HG03571 (cell line): ENCODE measurements around the gene ATAD2B.
A peak's percentile ranks its signal among the peaks of the same experiment; 100 is the strongest.

Source experiments
- ATAC-seq: cut with Tn5 transposase; IDR thresholded peaks from one replicate; pipeline ENCODE4 v1.9.1; 2021; ENCODE audit not compliant: unreplicated experiment

The ATAD2B gene

GRCh38 chr2:23915327-23915726 is 11.6 kb downstream of the ATAD2B start:
- no peak for ATAC-seq

GRCh38 chr2:23912054-23912453 is 14.9 kb downstream of the ATAD2B start:
- ATAC-seq, result no peak

DNA sequence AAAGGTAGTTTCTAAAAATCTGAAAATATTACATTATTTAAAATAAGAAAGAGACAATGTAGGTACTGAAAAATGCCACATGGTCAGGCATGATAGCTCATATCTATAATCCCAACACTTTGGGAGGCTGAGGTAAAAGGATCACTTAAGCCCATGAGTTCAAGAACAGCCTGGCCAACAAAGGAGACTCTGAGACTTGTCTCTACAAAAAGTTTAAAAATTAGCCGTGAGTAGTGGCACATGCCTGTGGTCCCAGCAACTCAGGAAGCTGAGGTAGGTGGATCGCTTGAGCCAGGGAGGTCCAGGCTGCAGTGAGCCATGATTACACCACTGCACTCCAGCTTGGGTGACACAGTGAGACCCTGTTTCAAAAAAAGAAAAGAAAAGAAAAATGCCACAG is 21.8 kb downstream of the ATAD2B start:
- ATAC-seq, result no peak

- no peak for ATAC-seq
Observed at GRCh38 chr2:23904692-23905091, 22.2 kb downstream of the ATAD2B start.

- no peak for ATAC-seq
Observed at GRCh38 chr2:23904215-23904614, 22.7 kb downstream of the ATAD2B start.

- ATAC-seq, result no peak
Observed at GRCh38 chr2:23903034-23903433, 23.9 kb downstream of the ATAD2B start.

DNA sequence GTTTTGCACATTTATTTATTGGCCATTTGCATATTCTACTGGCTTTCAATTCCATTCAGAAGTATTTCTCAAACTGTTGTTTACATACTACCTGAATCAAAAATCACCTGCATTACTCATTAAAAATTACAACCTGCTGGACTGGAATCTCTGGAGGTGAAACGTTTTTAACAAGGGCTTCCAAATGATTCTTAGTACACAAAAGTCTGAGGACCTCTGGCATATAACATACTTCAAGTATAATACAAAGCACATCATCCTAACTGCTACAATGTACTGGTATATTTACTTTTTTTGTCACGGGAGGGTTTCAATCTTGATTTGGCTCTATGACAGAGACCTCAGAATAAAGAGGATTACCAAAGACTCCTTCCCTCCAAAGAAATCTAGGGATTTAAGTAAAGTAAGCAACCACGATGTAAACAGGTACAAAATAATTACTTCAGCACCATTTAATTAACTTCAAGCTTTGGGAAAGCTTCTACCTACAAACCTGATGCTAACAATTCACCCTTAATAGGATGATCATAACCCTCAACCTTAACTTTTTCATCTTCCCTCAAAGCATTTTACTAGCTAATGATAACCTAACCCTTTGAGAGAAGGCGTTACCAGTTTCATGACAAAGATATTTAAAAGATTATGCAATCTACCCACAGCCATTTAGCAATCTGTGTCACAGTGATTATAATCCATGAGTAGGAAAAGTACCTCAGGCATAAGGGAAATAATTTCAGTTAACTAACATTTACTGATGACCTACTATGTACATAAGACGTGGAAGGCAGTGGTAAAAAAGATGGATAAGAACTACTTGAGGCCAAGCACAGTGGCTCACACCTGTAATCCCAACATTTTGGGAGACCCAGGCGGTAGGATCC is 24.7 kb downstream of the ATAD2B start:
- no peak for ATAC-seq

- ATAC-seq, result no peak
Observed at GRCh38 chr2:23900541-23901322, 26.2 kb downstream of the ATAD2B start.

DNA sequence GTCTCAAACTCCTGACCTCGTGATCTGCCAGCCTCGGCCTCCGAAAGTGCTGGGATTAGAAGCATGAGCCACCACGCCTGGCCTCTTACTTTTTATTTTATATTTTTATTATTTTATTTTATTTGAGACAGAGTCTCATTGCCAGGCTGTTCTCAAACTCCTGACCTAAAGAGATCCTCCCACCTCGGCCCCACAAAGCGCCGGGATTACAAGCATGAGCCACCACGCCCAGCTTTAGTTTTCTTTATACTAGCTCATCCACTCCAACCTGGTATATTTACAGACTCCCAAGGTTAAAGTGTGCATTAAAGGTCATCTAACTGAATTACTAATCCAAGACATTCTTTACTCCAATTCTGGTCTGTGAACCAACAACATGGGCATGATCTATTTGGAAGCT is 26.8 kb downstream of the ATAD2B start:
- ATAC-seq, result no peak

DNA sequence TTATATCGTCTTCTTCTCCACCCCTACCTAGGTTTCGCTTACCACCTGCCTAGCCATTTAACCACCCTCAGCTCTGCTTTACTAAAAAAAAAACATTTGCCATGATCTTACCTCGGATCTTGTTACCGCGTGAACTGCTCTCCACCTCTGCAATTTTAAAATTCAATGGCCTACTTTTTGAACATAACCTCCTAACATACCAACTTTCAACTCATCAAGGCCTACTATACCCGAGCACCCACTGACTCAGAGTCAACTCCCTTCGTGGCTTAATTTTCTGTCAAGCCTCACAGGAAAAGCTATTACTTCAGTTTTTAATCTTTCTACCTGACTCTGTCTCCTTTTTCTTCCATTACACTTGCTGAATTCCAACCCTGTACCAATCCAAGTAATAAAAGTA is 55.7 kb downstream of the ATAD2B start:
- ATAC-seq, result no peak

DNA sequence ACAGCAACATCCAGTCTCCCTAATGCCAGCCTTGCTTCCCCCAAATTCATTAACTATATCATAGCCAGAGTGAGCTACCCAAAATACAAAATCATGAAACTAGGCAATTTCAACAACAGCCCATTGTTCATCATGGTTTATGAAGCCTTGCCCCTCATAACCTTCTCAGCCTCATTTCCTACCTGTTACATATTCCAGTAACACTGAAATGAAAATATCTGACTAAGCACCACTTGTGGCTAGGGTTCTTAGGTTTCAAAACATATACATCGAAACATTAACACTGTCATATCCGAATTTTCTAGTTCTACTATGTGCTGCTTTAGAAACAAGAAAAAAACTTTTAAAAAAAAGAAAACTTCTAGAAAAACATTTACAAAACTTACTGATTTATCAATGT is 59.5 kb downstream of the ATAD2B start:
- ATAC-seq, result no peak

- ATAC-seq, result no peak
Observed at GRCh38 chr2:23862716-23863426, 64.1 kb downstream of the ATAD2B start.

GRCh38 chr2:23861952-23862351 is 65.0 kb downstream of the ATAD2B start:
- no peak for ATAC-seq

DNA sequence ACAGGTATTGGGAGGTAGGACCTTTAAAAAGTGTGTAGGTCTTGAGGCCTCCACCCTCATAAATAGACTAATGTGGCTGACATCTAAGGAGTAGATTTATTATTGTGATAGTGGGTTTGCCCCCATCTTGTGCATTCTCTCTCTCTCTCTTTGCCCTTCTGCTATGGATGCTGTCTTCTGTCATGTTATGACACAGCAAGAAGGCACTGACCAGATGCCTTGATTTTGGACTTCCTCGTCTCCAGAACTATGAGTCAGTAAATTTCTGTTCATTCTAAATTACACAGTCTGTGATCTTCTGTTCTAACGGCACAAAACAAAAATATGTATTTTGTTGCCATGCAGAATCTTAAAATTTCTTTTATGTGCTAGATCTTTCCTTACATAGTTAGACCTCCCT is 66.9 kb downstream of the ATAD2B start:
- no peak for ATAC-seq

DNA sequence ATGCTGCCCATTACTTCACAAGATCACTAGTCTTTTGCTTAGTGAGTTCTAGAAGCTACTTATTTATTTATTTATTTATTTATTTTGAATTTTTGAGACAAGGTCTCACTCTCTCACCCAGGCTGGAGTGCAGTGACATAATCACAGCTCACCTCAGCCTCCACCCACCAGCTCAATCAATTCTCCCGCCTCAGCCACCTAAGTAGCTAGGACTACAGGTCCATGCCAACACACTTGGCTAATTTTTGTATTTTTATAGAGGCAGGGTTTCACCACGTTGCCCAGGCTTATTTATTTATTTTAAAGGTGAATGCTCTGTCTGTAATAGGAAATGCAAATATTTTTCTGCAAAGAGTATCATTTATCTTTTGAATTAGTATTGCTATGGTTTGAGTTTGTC is 67.7 kb downstream of the ATAD2B start:
- ATAC-seq, result no peak

DNA sequence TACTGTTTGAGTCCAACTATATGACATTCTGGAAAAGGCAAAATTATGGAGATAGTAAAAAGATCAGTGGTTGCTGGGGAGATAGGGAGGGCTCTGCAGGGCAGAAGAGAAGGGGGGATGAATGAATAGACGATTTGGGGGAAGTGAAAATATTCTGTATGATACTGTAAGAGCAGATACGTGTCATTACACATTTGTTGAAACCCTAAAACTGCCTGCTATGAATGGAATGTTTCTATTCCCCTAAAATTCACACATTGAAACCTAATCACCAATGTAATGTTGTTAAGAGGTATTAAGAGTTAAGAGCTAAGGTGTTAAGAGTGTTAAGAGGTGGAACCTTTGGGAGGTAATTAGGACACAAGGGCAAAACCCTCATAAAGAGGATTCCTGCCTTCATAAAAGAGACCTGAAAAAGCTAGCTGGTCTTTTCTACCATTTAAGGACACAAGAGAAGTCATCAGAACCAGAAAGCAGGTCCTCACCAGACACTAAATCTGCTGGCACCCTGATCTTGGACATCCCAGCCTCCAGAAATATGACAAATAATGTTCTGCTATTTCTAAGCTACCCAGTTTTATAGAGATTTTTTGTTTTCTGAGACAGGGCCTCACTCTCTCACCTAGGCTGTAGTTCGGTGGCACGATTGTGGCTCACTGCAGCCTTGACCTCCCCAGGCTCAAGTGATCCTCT is 76.2 kb downstream of the ATAD2B start:
- peak; percentile 75 for ATAC-seq

GRCh38 chr2:23844905-23845304 is 82.0 kb downstream of the ATAD2B start:
- ATAC-seq, result no peak

DNA sequence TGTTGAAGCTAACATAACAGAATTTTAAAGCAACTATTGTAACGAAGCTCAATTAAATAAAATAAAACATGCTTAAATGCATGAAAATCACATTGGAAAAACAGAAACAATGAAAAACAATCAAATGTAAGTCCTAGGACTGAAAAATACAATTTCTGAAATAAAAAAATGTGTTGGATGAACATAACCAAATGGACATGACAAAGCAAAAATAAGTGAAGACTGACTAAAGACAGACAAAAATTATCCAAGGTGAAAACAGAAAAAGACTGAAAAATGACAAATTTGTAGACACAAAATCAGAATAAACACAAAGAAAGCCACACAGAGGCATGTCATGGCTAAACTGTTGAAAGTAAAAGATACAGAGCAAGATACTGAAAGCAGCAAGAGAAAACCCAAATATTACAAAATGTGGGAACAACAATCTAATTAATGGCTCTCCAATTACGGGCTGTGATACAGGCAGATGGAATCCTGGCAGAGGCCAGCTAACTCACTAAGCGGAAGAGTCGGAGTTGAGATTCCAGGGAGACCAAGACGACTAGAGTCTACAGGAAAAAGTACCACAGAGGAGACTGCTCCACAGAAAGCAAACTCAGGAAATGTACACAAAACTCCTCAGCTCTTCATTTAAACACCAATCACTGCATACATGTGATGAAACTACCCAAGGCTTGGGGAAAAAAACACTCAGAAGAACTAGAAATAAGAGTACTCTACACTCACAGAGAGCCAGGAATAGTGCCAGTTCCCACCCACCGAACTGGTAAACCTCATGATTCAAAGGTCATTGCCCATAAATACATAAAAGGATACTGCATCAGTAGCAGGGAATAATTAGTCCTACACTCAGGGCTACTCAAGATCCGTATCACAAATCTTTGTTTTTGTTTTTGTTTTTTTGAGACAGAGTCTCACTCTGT is 83.6 kb downstream of the ATAD2B start:
- no peak for ATAC-seq

- ATAC-seq, result no peak
Observed at GRCh38 chr2:23839919-23840578, 86.9 kb downstream of the ATAD2B start.
